Vagina (tissue), 2 donors: ENCODE measurements around the gene NCBP3.

ENCODE experiments used
- CTCF ChIP-seq, 3 experiments: fragments of 450-650 bp in 2 of 3; fragments of 200-600 bp in 1 of 3; sonication (generic) in 1 of 3; IDR thresholded peaks; one replicate each; pipeline ENCODE4 v1.5.1; 2017 to 2019; ENCODE audit warnings: antibody characterized with exemption in 3 of 3, mild to moderate bottlenecking in 2 of 3, moderate library complexity in 2 of 3
- POLR2AphosphoS5 ChIP-seq, 2 donors: sonication (generic); formaldehyde crosslinking; IDR thresholded peaks; one replicate each; pipeline ENCODE4 v1.9.0; 2017; ENCODE audit warnings: antibody characterized with exemption in 2 of 2, mild to moderate bottlenecking in 2 of 2, low read depth in 1 of 2; ENCODE audit not compliant: insufficient read depth in 1 of 2

DNA sequence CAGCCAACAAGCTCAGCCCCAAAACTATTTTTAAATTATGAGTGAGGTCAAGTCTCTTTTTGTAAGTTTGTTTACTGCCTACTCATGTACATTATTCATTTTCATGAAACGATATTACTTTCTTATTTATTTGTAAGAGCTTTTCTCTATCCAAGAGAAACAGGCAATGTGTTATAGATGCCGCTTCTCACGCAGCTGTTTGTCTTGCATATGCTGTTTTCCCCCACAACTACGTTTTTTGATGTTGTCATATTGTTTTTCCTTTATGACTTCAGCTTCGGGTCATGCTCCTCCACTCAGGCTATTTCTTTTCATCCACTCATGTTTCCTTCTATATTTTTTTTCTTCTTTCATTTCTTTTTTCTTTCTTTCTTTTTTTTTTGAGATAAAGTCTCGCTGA lies 65.1 kb downstream of the NCBP3 start:
- no peak for TF ChIP-seq CTCF (IDR thresholded peaks at IDR 0.05)
- no peak for TF ChIP-seq POLR2AphosphoS5 (IDR thresholded peaks at IDR 0.05; ENCODE audit: insufficient read depth in 1 of 2, low read depth in 1 of 2)
